Mesothelial cell of epicardium (in vitro differentiated cells): ENCODE results near the gene PLA2G2C. TPM values are rescaled to one million over a fixed set of nuclear protein-coding genes. Genes with fewer than 3 reads are reported as not detected.

Experiments
- DNase-seq, 2 experiments: peaks; one replicate each; pipeline ENCODE4 v3.0.0; 2021; ENCODE audit warnings: low spot score in 2 of 2; ENCODE audit not compliant: unreplicated experiment in 2 of 2
- H3K27ac Mint-ChIP-seq: 2 replicates; pipeline ENCODE4 v1.8.0; 2021; ENCODE audit warnings: mixed read lengths
- H3K27me3 Mint-ChIP-seq: 2 replicates; pipeline ENCODE4 v1.8.0; 2021; ENCODE audit warnings: low read depth, mixed read lengths
- H3K36me3 Mint-ChIP-seq: 2 replicates; pipeline ENCODE4 v1.8.0; 2021; ENCODE audit warnings: mixed read lengths
- H3K4me1 Mint-ChIP-seq: 2 replicates; pipeline ENCODE4 v1.8.0; 2021; ENCODE audit warnings: mixed read lengths
- H3K4me3 Mint-ChIP-seq: 2 replicates; pipeline ENCODE4 v1.8.0; 2021; ENCODE audit warnings: mild to moderate bottlenecking, moderate library complexity, mixed read lengths
- H3K9me3 Mint-ChIP-seq: 2 replicates; pipeline ENCODE4 v1.8.0; 2021; ENCODE audit warnings: mixed read lengths
- total RNA-seq: library from RNA; stranded (reverse); gene quantifications from 3 replicates; pipeline ENCODE4 v1.2.1, GENCODE V29; 2021
- TF ChIP-seq, protein P1 (sequence below): fragments of 200-600 bp; sonication (generic); IDR thresholded peaks from one replicate; pipeline ENCODE4 v1.5.0; 2021; ENCODE audit warnings: antibody characterized with exemption; ENCODE audit not compliant: unreplicated experiment

PLA2G2C gene
- total RNA-seq, 1 donor from 2014 or later, result 0.40 TPM

DNA sequence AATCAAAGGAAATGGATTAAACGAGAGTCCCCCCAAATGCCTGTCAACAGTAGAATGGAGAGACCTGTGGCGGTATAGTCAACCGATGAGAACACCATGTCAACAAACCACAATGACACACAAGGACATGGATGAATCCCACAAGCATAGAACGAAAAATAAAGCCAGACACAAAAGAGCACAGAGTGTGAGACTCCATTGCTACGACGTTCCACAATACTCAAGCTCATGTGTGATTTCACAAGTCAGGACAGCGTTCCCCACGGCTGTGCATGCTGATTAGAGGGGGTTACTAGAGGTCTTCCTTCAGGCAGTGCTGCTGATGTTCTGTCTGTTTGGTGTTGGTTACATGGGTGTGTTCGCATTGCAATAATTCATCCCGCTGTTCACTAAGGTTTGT lies 61.2 kb downstream of the PLA2G2C start:
- H3K4me3 Mint-ChIP-seq, result no peak overlapping the region
- DNase-seq, result no peak
- TF ChIP-seq, protein P1, sequence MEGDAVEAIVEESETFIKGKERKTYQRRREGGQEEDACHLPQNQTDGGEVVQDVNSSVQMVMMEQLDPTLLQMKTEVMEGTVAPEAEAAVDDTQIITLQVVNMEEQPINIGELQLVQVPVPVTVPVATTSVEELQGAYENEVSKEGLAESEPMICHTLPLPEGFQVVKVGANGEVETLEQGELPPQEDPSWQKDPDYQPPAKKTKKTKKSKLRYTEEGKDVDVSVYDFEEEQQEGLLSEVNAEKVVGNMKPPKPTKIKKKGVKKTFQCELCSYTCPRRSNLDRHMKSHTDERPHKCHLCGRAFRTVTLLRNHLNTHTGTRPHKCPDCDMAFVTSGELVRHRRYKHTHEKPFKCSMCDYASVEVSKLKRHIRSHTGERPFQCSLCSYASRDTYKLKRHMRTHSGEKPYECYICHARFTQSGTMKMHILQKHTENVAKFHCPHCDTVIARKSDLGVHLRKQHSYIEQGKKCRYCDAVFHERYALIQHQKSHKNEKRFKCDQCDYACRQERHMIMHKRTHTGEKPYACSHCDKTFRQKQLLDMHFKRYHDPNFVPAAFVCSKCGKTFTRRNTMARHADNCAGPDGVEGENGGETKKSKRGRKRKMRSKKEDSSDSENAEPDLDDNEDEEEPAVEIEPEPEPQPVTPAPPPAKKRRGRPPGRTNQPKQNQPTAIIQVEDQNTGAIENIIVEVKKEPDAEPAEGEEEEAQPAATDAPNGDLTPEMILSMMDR, result no peak
- H3K4me1 Mint-ChIP-seq, result no peaks in the 10 kb centered on the region
- H3K9me3 Mint-ChIP-seq, result peaks cover 9% of the 10 kb centered on the region
- peaks cover 21% of the 10 kb centered on the region for H3K27me3 Mint-ChIP-seq
- no peaks in the 10 kb centered on the region for H3K36me3 Mint-ChIP-seq
- no peak overlapping the region for H3K27ac Mint-ChIP-seq

DNA sequence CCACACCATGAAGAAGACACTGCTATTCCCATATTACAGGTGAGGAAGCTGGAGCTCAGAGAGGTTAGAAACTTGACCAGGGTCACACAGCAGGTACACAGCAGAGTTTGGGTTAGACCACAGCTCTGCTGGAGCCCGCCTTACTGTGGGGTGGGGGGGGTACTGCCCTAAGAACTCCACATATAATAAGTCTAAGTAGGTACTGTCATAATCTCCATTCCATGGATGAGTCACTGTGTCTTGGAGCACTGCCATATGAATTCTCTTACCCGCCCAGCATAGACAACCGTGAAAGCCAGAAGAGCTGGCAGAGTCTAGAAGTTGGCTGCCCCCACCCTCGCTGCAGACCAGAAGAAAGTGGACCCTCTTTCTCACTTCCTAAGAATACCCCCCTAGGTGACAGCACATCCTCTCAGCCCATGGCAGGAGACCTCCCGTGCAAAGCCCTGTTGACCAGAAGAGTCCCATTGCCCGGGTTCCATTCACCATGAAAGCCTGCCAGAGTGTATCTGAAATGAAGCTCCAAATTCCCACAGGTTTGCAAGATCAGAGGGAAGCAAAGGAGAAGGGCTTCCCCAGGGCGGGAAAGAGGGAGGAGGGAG lies 61.8 kb downstream of the PLA2G2C start:
- peaks cover 3% of the 10 kb centered on the region for H3K9me3 Mint-ChIP-seq

DNA sequence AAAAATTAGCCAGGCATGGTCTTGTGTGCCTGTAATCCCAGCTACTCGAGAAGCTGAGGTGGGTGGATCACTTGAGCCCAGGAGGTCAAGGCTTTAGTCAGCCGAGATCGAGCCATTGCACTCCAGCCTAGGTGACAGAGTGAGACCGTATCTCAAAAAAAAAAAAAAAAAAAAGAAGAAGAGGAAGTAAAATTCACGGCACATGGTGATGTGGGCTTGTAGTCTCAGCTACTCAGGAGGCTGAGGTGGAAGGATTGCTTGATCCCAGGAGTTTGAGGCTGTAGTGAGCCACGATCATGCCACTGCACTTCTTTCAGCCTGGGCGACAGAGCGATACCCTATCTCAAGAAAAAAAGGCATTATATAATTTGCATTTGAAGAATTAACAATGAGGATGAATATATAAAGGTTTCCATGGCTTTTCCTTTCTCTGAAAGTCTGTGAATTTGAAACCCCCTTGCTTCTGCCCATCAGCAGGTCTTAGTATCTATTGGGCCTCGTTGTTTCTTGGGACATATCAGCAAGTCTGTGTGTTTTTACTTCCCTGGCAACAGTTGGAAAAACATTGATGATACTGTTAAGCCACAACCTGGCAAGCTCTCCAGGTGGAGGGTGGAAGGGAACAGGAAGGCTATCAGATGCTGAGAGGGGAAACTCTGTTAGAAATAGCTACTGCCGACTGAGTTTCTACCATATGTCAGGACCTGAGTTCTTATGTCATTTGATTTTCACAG lies 62.4 kb downstream of the PLA2G2C start:
- DNase-seq, result no peak
- no peaks in the 10 kb centered on the region for H3K4me1 Mint-ChIP-seq

More for the DNA sequence above, 61.8 kb downstream of the PLA2G2C start:
- H3K4me1 Mint-ChIP-seq, result no peaks in the 10 kb centered on the region
- no peak for DNase-seq
- TF ChIP-seq, protein P1, result no peak
- H3K36me3 Mint-ChIP-seq, result no peaks in the 10 kb centered on the region
- H3K27me3 Mint-ChIP-seq, result peaks cover 26% of the 10 kb centered on the region
- H3K27ac Mint-ChIP-seq, result no peak overlapping the region
- H3K4me3 Mint-ChIP-seq, result no peak overlapping the region

GRCh38 chr1:20120796-20121195 lies 65.5 kb downstream of the PLA2G2C start:
- no peak for DNase-seq
- no peak overlapping the region for H3K4me3 Mint-ChIP-seq
- H3K4me1 Mint-ChIP-seq, result no peaks in the 10 kb centered on the region
- TF ChIP-seq, protein P1, result no peak
- no peaks in the 10 kb centered on the region for H3K9me3 Mint-ChIP-seq
- H3K27me3 Mint-ChIP-seq, result peaks cover 29% of the 10 kb centered on the region
- H3K27ac Mint-ChIP-seq, result no peak overlapping the region
- H3K36me3 Mint-ChIP-seq, result no peaks in the 10 kb centered on the region

More for the DNA sequence above, 62.4 kb downstream of the PLA2G2C start:
- Mint-ChIP-seq H3K36me3 (no peaks in the 10 kb centered on the region), H3K27me3 (peaks cover 28% of the 10 kb centered on the region), H3K27ac (no peak overlapping the region), H3K9me3 (peaks cover 3% of the 10 kb centered on the region), H3K4me3 (no peak overlapping the region)
- TF ChIP-seq, protein P1, result no peak

DNA sequence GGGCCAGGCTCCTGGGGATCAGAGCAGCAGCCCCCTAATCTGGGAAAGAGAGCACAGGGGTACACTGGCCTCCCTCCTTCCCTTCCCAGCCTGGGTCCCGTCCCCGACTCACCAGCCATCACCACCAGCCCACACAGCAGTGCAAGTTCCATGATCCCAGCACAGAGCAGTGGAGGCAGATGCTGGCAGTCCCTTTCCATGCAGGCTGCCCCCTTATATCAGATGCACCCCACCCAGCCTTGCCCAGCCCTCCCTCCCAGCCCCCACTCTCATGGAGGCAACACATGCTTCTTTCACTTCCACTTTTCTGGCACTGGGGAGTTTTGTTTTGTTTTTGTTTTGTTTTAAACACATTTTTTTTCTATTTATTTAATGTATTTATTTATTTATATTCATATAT lies 67.0 kb downstream of the PLA2G2C start, which contains the start of gene PLA2G2D:
TSS of gene PLA2G2D (minus strand) at position 190 of the 400 bp plus-strand sequence. CDS start at position 152, 38 bp downstream.
- H3K36me3 Mint-ChIP-seq, result no peaks in the 10 kb centered on the region
- no peak for DNase-seq
- H3K4me3 Mint-ChIP-seq, result no peak within 1 kb of the TSS
- no peaks in the 10 kb centered on the region for H3K4me1 Mint-ChIP-seq
- no peak within 1 kb of the TSS for H3K27ac Mint-ChIP-seq
- no peaks in the 10 kb centered on the region for H3K9me3 Mint-ChIP-seq
- TF ChIP-seq, protein P1, result no peak
- H3K27me3 Mint-ChIP-seq, result peaks cover 26% of the 10 kb centered on the region
